ENCODE results near the gene NHERF1.
A peak's percentile ranks its signal among the peaks of the same experiment; 100 is the strongest.

The NHERF1 gene

GRCh38 chr17:74730491-74731346, 17.7 kb upstream of the NHERF1 start:
- no peak for DNase-seq
- in situ Hi-C loops (cut with MboI; ENCODE audit: low pct_unique_long_range_greater_than_20kb, low sequenced_read_pairs): no loop called here

GRCh38 chr17:74731347-74731605, 17.2 kb upstream of the NHERF1 start:
- in situ Hi-C loops (cut with MboI; ENCODE audit: low pct_unique_long_range_greater_than_20kb, low sequenced_read_pairs): no loop called here

GRCh38 chr17:74732042-74732867, 16.2 kb upstream of the NHERF1 start:
- no peak for DNase-seq
- in situ Hi-C loops (cut with MboI; ENCODE audit: low pct_unique_long_range_greater_than_20kb, low sequenced_read_pairs): no loop called here

More at GRCh38 chr17:74731347-74731605, 17.2 kb upstream of the NHERF1 start:
- no peak for DNase-seq

GRCh38 chr17:74733365-74734122, 14.9 kb upstream of the NHERF1 start:
- in situ Hi-C loops (cut with MboI; ENCODE audit: low pct_unique_long_range_greater_than_20kb, low sequenced_read_pairs): no loop called here
- no peak for DNase-seq

GRCh38 chr17:74734256-74734655, 14.2 kb upstream of the NHERF1 start:
- DNase-seq: no peak
- in situ Hi-C loops (cut with MboI; ENCODE audit: low pct_unique_long_range_greater_than_20kb, low sequenced_read_pairs): no loop called here

- peak; percentile 79 for DNase-seq
- in situ Hi-C loops (cut with MboI; ENCODE audit: low pct_unique_long_range_greater_than_20kb, low sequenced_read_pairs): no loop called here
Observed at GRCh38 chr17:74736513-74737298, 11.7 kb upstream of the NHERF1 start, which contains the start of gene RAB37. Gene RAB37, plus strand, starts transcription at chr17:74737256. Its CDS starts 17 bp downstream, at chr17:74737273.

- in situ Hi-C loops (cut with MboI; ENCODE audit: low pct_unique_long_range_greater_than_20kb, low sequenced_read_pairs): no loop called here
- DNase-seq: peak; percentile 52
Observed at GRCh38 chr17:74737299-74738050, 11.0 kb upstream of the NHERF1 start.

- DNase-seq: peak; percentile 77
- in situ Hi-C loops (cut with MboI; ENCODE audit: low pct_unique_long_range_greater_than_20kb, low sequenced_read_pairs): no loop called here
Observed at GRCh38 chr17:74738051-74738996, 10.1 kb upstream of the NHERF1 start.

GRCh38 chr17:74739227-74739831, 9.1 kb upstream of the NHERF1 start:
- in situ Hi-C loops (cut with MboI; ENCODE audit: low pct_unique_long_range_greater_than_20kb, low sequenced_read_pairs): no loop called here
- no peak for DNase-seq

- in situ Hi-C loops (cut with MboI; ENCODE audit: low pct_unique_long_range_greater_than_20kb, low sequenced_read_pairs): no loop called here
- no peak for DNase-seq
Observed at GRCh38 chr17:74740173-74740572, 8.3 kb upstream of the NHERF1 start.

GRCh38 chr17:74740641-74741387, 7.6 kb upstream of the NHERF1 start:
- in situ Hi-C loops (cut with MboI; ENCODE audit: low pct_unique_long_range_greater_than_20kb, low sequenced_read_pairs): no loop called here
- no peak for DNase-seq

- in situ Hi-C loops (cut with MboI; ENCODE audit: low pct_unique_long_range_greater_than_20kb, low sequenced_read_pairs): no loop called here
- peak; percentile 91 for DNase-seq
Observed at GRCh38 chr17:74742153-74742515, 6.3 kb upstream of the NHERF1 start.

GRCh38 chr17:74742978-74743545, 5.4 kb upstream of the NHERF1 start:
- in situ Hi-C loops (cut with MboI; ENCODE audit: low pct_unique_long_range_greater_than_20kb, low sequenced_read_pairs): no loop called here
- no peak for DNase-seq

GRCh38 chr17:74743755-74744154, 4.7 kb upstream of the NHERF1 start:
- in situ Hi-C loops (cut with MboI; ENCODE audit: low pct_unique_long_range_greater_than_20kb, low sequenced_read_pairs): no loop called here
- no peak for DNase-seq

GRCh38 chr17:74744349-74744713, 4.1 kb upstream of the NHERF1 start:
- in situ Hi-C loops (cut with MboI; ENCODE audit: low pct_unique_long_range_greater_than_20kb, low sequenced_read_pairs): no loop called here
- no peak for DNase-seq
